RWPE2 (cell line): Measurements from ENCODE around the gene TNS3.
A peak's percentile ranks its signal among the peaks of the same experiment; 100 is the strongest.

Experiments
- ATAC-seq: fragments of 200-7000 bp; cut with Tn5 transposase; 3 replicates; pipeline ENCODE4 v1.9.1; 2021; ENCODE audit warnings: low read depth
- DNase-seq: peaks from one replicate; pipeline ENCODE4 v3.0.0-alpha.2; 2020; ENCODE audit warnings: low spot score
- H3K27ac ChIP-seq: fragments of 450-650 bp; 2 replicates; pipeline ENCODE4 v1.5.1; 2017; ENCODE audit warnings: mild to moderate bottlenecking; ENCODE audit not compliant: poor library complexity, severe bottlenecking
- H3K27me3 ChIP-seq: fragments of 250-450 bp; sonication (Bioruptor Pico); 2 replicates; pipeline ENCODE4 v1.5.1; 2021; ENCODE audit warnings: mild to moderate bottlenecking, moderate library complexity; ENCODE audit not compliant: insufficient read depth, poor library complexity, severe bottlenecking
- H3K36me3 ChIP-seq: fragments of 250-450 bp; sonication (Bioruptor Pico); 2 replicates; pipeline ENCODE4 v1.5.1; 2020; ENCODE audit warnings: low read depth, mild to moderate bottlenecking, moderate library complexity
- H3K4me1 ChIP-seq: fragments of 250-450 bp; sonication (Bioruptor Pico); 2 replicates; pipeline ENCODE4 v1.5.1; 2021; ENCODE audit warnings: mild to moderate bottlenecking, moderate library complexity; ENCODE audit not compliant: insufficient read depth, poor library complexity, severe bottlenecking
- H3K4me3 ChIP-seq: fragments of 250-450 bp; sonication (Bioruptor Pico); 2 replicates; pipeline ENCODE4 v1.5.1; 2021; ENCODE audit warnings: mild to moderate bottlenecking, moderate library complexity; ENCODE audit not compliant: severe bottlenecking
- H3K9me3 ChIP-seq: fragments of 250-450 bp; sonication (Bioruptor Pico); 2 replicates; pipeline ENCODE4 v1.5.1; 2021; ENCODE audit warnings: mild to moderate bottlenecking, moderate library complexity; ENCODE audit not compliant: severe bottlenecking
- TF ChIP-seq, protein P1 (sequence below): fragments of 450-650 bp; IDR thresholded peaks from one replicate; pipeline ENCODE4 v1.5.1; 2017; ENCODE audit warnings: mild to moderate bottlenecking, moderate library complexity; ENCODE audit not compliant: poor library complexity, severe bottlenecking

Gene TNS3

GRCh38 chr7:47502240-47502877 is 79.6 kb downstream of the TNS3 start:
- Histone ChIP-seq H3K4me3 (no peak overlapping the region), H3K4me1 (no peaks in the 10 kb centered on the region)
- TF ChIP-seq, protein P1, sequence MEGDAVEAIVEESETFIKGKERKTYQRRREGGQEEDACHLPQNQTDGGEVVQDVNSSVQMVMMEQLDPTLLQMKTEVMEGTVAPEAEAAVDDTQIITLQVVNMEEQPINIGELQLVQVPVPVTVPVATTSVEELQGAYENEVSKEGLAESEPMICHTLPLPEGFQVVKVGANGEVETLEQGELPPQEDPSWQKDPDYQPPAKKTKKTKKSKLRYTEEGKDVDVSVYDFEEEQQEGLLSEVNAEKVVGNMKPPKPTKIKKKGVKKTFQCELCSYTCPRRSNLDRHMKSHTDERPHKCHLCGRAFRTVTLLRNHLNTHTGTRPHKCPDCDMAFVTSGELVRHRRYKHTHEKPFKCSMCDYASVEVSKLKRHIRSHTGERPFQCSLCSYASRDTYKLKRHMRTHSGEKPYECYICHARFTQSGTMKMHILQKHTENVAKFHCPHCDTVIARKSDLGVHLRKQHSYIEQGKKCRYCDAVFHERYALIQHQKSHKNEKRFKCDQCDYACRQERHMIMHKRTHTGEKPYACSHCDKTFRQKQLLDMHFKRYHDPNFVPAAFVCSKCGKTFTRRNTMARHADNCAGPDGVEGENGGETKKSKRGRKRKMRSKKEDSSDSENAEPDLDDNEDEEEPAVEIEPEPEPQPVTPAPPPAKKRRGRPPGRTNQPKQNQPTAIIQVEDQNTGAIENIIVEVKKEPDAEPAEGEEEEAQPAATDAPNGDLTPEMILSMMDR = no peak

GRCh38 chr7:47501406-47501805 is 80.5 kb downstream of the TNS3 start:
- Histone ChIP-seq H3K27ac (no peak overlapping the region), H3K9me3 (no peaks in the 10 kb centered on the region), H3K36me3 (no peaks in the 10 kb centered on the region), H3K4me1 (no peaks in the 10 kb centered on the region), H3K4me3 (no peak overlapping the region), H3K27me3 (no peaks in the 10 kb centered on the region)
- peak; percentile 53; the same call in 1 of the 3 replicates for ATAC-seq
- DNase-seq = no peak
- TF ChIP-seq, protein P1 = no peak

More at GRCh38 chr7:47502240-47502877, 79.6 kb downstream of the TNS3 start:
- H3K27me3 ChIP-seq = no peaks in the 10 kb centered on the region
- H3K36me3 ChIP-seq = no peaks in the 10 kb centered on the region
- no peaks in the 10 kb centered on the region for H3K9me3 ChIP-seq
- no peak for DNase-seq
- no peak overlapping the region for H3K27ac ChIP-seq
- no peak for ATAC-seq

GRCh38 chr7:47500103-47500563 is 81.8 kb downstream of the TNS3 start:
- Histone ChIP-seq H3K27me3 (no peaks in the 10 kb centered on the region), H3K4me3 (no peak overlapping the region), H3K4me1 (no peaks in the 10 kb centered on the region), H3K27ac (no peak overlapping the region), H3K36me3 (no peaks in the 10 kb centered on the region), H3K9me3 (no peaks in the 10 kb centered on the region)
- ATAC-seq = no peak
- DNase-seq = no peak
- TF ChIP-seq, protein P1 = no peak

DNA sequence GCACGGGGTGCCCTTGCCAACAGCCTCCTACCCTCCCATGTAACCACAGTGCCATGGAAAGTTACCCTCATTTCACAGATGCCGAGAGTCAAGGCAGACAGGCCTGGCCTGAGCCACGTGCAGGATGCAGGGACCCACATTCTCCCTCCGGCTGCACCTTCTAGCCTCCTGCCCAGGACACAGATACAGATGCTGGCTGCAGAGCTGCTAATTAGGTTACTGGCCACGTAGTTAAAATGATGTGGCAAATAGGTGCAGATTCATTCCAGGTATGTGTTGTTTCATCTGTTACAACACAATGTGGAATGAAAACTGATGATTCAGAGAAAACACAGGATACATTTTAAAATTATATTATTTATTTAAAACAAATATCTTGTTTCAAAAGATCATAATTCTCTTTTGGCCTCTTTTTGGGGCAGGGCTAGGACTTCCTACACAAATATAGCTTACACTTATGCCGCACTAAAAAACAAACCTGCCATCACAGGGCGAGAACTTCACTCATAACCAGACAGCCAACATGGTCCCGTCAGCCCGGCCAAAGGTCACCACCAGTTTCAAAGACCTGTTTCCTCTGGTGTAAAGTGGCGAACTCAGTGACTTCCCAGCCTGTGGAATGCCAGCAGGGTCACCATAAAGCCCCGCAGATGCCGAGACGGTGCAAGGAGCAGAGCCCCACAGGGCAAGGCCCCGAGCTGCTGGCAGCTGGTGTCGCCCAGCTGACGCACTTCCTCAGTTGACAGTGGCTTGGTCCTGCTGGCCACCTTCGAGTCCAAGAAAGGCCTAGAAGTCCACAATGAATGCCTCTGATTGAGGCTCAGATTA is 83.5 kb downstream of the TNS3 start:
- no peaks in the 10 kb centered on the region for H3K9me3 ChIP-seq
- H3K27ac ChIP-seq = no peak overlapping the region
- H3K36me3 ChIP-seq = no peaks in the 10 kb centered on the region
- TF ChIP-seq, protein P1 = no peak
- H3K4me1 ChIP-seq = no peaks in the 10 kb centered on the region
- no peak overlapping the region for H3K4me3 ChIP-seq
- DNase-seq (no peak), ATAC-seq (0 out of 3 replicates have a peak, but pooled peaks have one; percentile 7)
- no peaks in the 10 kb centered on the region for H3K27me3 ChIP-seq
